Gastrocnemius medialis (tissue), 4 donors: Measurements from ENCODE around the gene WNT8A.
"Not testable (repeated sequence)": the region's sequence is repeated elsewhere in the genome, so short reads cannot be mapped to it uniquely, and the experiment has no call there.

Experiments
- CTCF ChIP-seq, 5 experiments: fragments of 450-650 bp in 3 of 5; fragments of 200-600 bp in 2 of 5; sonication (generic) in 2 of 5; IDR thresholded peaks in 4 of 5; conservative IDR thresholded peaks in 1 of 5; 1 replicate in 4 of 5; 2 replicates in 1 of 5; pipeline ENCODE4 v1.5.1; 2016 to 2019; ENCODE audit warnings: antibody characterized with exemption in 5 of 5, mild to moderate bottlenecking in 3 of 5, moderate library complexity in 3 of 5
- POLR2A ChIP-seq, 2 donors: fragments of 450-650 bp; IDR thresholded peaks; one replicate each; pipeline ENCODE4 v1.6.1; 2017; ENCODE audit warnings: antibody characterized with exemption in 2 of 2, mild to moderate bottlenecking in 2 of 2, moderate library complexity in 2 of 2

GRCh38 chr5:138070026-138070425 is 13.8 kb upstream of the WNT8A start:
- TF ChIP-seq CTCF (IDR thresholded peaks at IDR 0.05 in 4 of 5, conservative IDR thresholded peaks at IDR 0.05 in 1 of 5); POLR2A (IDR thresholded peaks at IDR 0.05): not testable (repeated sequence)
